Measurements from ENCODE around the gene TOX2. TPM values are rescaled to one million over a fixed set of nuclear protein-coding genes. Genes with fewer than 3 reads are reported as not detected.

The TOX2 gene
- total RNA-seq, 1 experiment from 2014 or later: not detected

- peaks cover 2% of the 10 kb centered on the region for H3K9me3 Mint-ChIP-seq (ENCODE audit: low read depth, unreplicated experiment)
- intact Hi-C loops (cut with micrococcal nuclease; ENCODE audit: unreplicated experiment): no loop called here
- BruUV-seq (replicated peaks): no TSS peak
- CTCF ChIA-PET: no interaction called here
- peaks cover 6% of the 10 kb centered on the region for H3K4me1 Mint-ChIP-seq (ENCODE audit: low read depth, unreplicated experiment)
- H3K4me3 Mint-ChIP-seq (ENCODE audit: low read depth, unreplicated experiment): no peak overlapping the region
- H3K27me3 Mint-ChIP-seq (ENCODE audit: unreplicated experiment): peaks cover 73% of the 10 kb centered on the region
- H3K27ac Mint-ChIP-seq (ENCODE audit: unreplicated experiment): no peak overlapping the region
- DNase-seq: no peak
- no peaks in the 10 kb centered on the region for H3K36me3 Mint-ChIP-seq (ENCODE audit: insufficient read depth, unreplicated experiment)
- TF ChIP-seq CTCF (IDR thresholded peaks at IDR 0.05; ENCODE audit: unreplicated experiment): peak; percentile 18
These were observed 89.8 kb downstream of the TOX2 start for GRCh38 chr20:44004306-44004915.

- CTCF ChIA-PET: interaction anchor here (1.8 kb wide), 1 partner anchor 15 kb away, joined by 3 read pairs; no protein-coding TSS in a partner anchor
- TF ChIP-seq CTCF (IDR thresholded peaks at IDR 0.05; ENCODE audit: unreplicated experiment): no peak
These were observed 91.0 kb downstream of the TOX2 start for GRCh38 chr20:44005661-44006060.

GRCh38 chr20:44006126-44006525 is 91.5 kb downstream of the TOX2 start:
- no peak for TF ChIP-seq CTCF (IDR thresholded peaks at IDR 0.05; ENCODE audit: unreplicated experiment)
- BruUV-seq (replicated peaks): no TSS peak
- Mint-ChIP-seq H3K27ac (ENCODE audit: unreplicated experiment) (no peak overlapping the region), H3K27me3 (ENCODE audit: unreplicated experiment) (peaks cover 65% of the 10 kb centered on the region), H3K4me1 (ENCODE audit: low read depth, unreplicated experiment) (peaks cover 7% of the 10 kb centered on the region), H3K4me3 (ENCODE audit: low read depth, unreplicated experiment) (no peak overlapping the region), H3K36me3 (ENCODE audit: insufficient read depth, unreplicated experiment) (no peaks in the 10 kb centered on the region), H3K9me3 (ENCODE audit: low read depth, unreplicated experiment) (no peaks in the 10 kb centered on the region)
- CTCF ChIA-PET: interaction anchor here (1.8 kb wide), 1 partner anchor 15 kb away, joined by 3 read pairs; no protein-coding TSS in a partner anchor
- intact Hi-C loops (cut with micrococcal nuclease; ENCODE audit: unreplicated experiment): no loop called here
- DNase-seq: no peak

More at GRCh38 chr20:44005661-44006060, 91.0 kb downstream of the TOX2 start:
- BruUV-seq (replicated peaks): no TSS peak
- peaks cover 65% of the 10 kb centered on the region for H3K27me3 Mint-ChIP-seq (ENCODE audit: unreplicated experiment)
- H3K36me3 Mint-ChIP-seq (ENCODE audit: insufficient read depth, unreplicated experiment): no peaks in the 10 kb centered on the region
- H3K4me3 Mint-ChIP-seq (ENCODE audit: low read depth, unreplicated experiment): no peak overlapping the region
- H3K9me3 Mint-ChIP-seq (ENCODE audit: low read depth, unreplicated experiment): no peaks in the 10 kb centered on the region
- H3K4me1 Mint-ChIP-seq (ENCODE audit: low read depth, unreplicated experiment): peaks cover 7% of the 10 kb centered on the region
- H3K27ac Mint-ChIP-seq (ENCODE audit: unreplicated experiment): no peak overlapping the region
- DNase-seq: no peak
- intact Hi-C loops (cut with micrococcal nuclease; ENCODE audit: unreplicated experiment): no loop called here

GRCh38 chr20:44006578-44006977 is 91.9 kb downstream of the TOX2 start:
- peaks cover 7% of the 10 kb centered on the region for H3K4me1 Mint-ChIP-seq (ENCODE audit: low read depth, unreplicated experiment)
- TF ChIP-seq CTCF (IDR thresholded peaks at IDR 0.05; ENCODE audit: unreplicated experiment): no peak
- CTCF ChIA-PET: interaction anchor here (0.6 to 1.8 kb wide), 2 partner anchors 16 to 550 kb away, joined by 3 to 5 read pairs; no protein-coding TSS in a partner anchor
- no peaks in the 10 kb centered on the region for H3K9me3 Mint-ChIP-seq (ENCODE audit: low read depth, unreplicated experiment)
- BruUV-seq (replicated peaks): no TSS peak
- DNase-seq: no peak
- no peaks in the 10 kb centered on the region for H3K36me3 Mint-ChIP-seq (ENCODE audit: insufficient read depth, unreplicated experiment)
- no peak overlapping the region for H3K4me3 Mint-ChIP-seq (ENCODE audit: low read depth, unreplicated experiment)
- intact Hi-C loops (cut with micrococcal nuclease; ENCODE audit: unreplicated experiment): no loop called here
- H3K27ac Mint-ChIP-seq (ENCODE audit: unreplicated experiment): no peak overlapping the region
- peaks cover 65% of the 10 kb centered on the region for H3K27me3 Mint-ChIP-seq (ENCODE audit: unreplicated experiment)
